Neuronal stem cell (in vitro differentiated cells): ENCODE data around the gene RIN2. TPM values are rescaled to one million over a fixed set of nuclear protein-coding genes. Genes with fewer than 3 reads are reported as not detected.

ENCODE experiments used
- DNase-seq: peaks from one replicate; pipeline ENCODE4 v3.0.0-alpha.2; 2013; ENCODE audit warnings: low spot score
- H2AFZ ChIP-seq: one replicate; pipeline ENCODE4 v1.6.1; 2013; ENCODE audit warnings: mild to moderate bottlenecking, low read length, inconsistent platforms
- H2AK5ac ChIP-seq: 2 replicates; pipeline ENCODE4 v1.6.1; 2013; ENCODE audit warnings: low read depth, mild to moderate bottlenecking, inconsistent platforms, low read length, moderate library complexity, mixed read lengths
- H2BK120ac ChIP-seq: 2 replicates; pipeline ENCODE4 v1.6.1; 2013; ENCODE audit warnings: low read depth, mild to moderate bottlenecking, inconsistent platforms, low read length, moderate library complexity, mixed read lengths
- H2BK12ac ChIP-seq: one replicate; pipeline ENCODE4 v1.6.1; 2013; ENCODE audit warnings: low read length, inconsistent platforms
- H2BK15ac ChIP-seq: 2 replicates; pipeline ENCODE4 v1.6.1; 2013; ENCODE audit warnings: mild to moderate bottlenecking, low read length, inconsistent platforms, mixed read lengths
- H2BK5ac ChIP-seq: one replicate; pipeline ENCODE4 v1.6.1; 2013; ENCODE audit warnings: inconsistent platforms, mild to moderate bottlenecking, low read length, moderate library complexity
- H3K14ac ChIP-seq: one replicate; pipeline ENCODE4 v1.6.1; 2013; ENCODE audit warnings: low read length, inconsistent platforms
- H3K18ac ChIP-seq: 2 replicates; pipeline ENCODE4 v1.6.1; 2013; ENCODE audit warnings: low read length, inconsistent platforms
- H3K23ac ChIP-seq: 2 replicates; pipeline ENCODE4 v1.6.1; 2013; ENCODE audit warnings: low read depth, mild to moderate bottlenecking, mixed read lengths, low read length, inconsistent platforms; ENCODE audit not compliant: poor library complexity
- H3K27ac ChIP-seq: replicated peaks from 3 replicates; pipeline ENCODE4 v1.5.1; 2013; ENCODE audit warnings: low read length, inconsistent platforms
- H3K27me3 ChIP-seq, 3 experiments: 2 replicates each; pipeline ENCODE4 v1.6.1; 2013; ENCODE audit warnings: low read length in 3 of 3, mild to moderate bottlenecking in 2 of 3, inconsistent platforms in 1 of 3, low read depth in 1 of 3, mixed read lengths in 1 of 3, moderate library complexity in 1 of 3; ENCODE audit not compliant: control insufficient read depth in 3 of 3, insufficient read depth in 3 of 3
- H3K36me3 ChIP-seq, 2 donors: replicated peaks in 1 of 2; 2 replicates each; pipeline ENCODE4 v1.6.1; 2013; ENCODE audit warnings: low read length in 2 of 2; ENCODE audit not compliant: control insufficient read depth in 2 of 2, insufficient read depth in 2 of 2
- H3K4ac ChIP-seq: 2 replicates; pipeline ENCODE4 v1.6.1; 2013; ENCODE audit warnings: inconsistent platforms, mild to moderate bottlenecking, low read length, moderate library complexity
- H3K4me1 ChIP-seq, 2 donors: 1 replicate in 1 of 2; 2 replicates in 1 of 2; pipeline ENCODE4 v1.6.1; 2013; ENCODE audit warnings: low read length in 2 of 2, low read depth in 1 of 2; ENCODE audit not compliant: control insufficient read depth in 2 of 2, insufficient read depth in 1 of 2
- H3K4me2 ChIP-seq: one replicate; pipeline ENCODE4 v1.6.1; 2013; ENCODE audit warnings: mild to moderate bottlenecking, low read length, inconsistent platforms; ENCODE audit not compliant: insufficient read depth, poor library complexity, severe bottlenecking
- H3K4me3 ChIP-seq, 2 donors: 2 replicates each; pipeline ENCODE4 v1.5.1; 2013; ENCODE audit warnings: low read length in 2 of 2, mild to moderate bottlenecking in 2 of 2, inconsistent platforms in 1 of 2, moderate library complexity in 1 of 2
- H3K79me1 ChIP-seq: one replicate; pipeline ENCODE4 v1.6.1; 2013; ENCODE audit warnings: low read depth, mild to moderate bottlenecking, inconsistent platforms, low read length, moderate library complexity
- H3K9ac ChIP-seq: one replicate; pipeline ENCODE4 v1.6.1; 2013; ENCODE audit warnings: mild to moderate bottlenecking, low read depth, low read length, inconsistent platforms; ENCODE audit not compliant: poor library complexity
- H3K9me3 ChIP-seq, 2 donors: replicated peaks in 1 of 2; 2 replicates each; pipeline versions ENCODE3 to v1.6.1; 2013; ENCODE audit warnings: low read length in 2 of 2, mild to moderate bottlenecking in 2 of 2, inconsistent platforms in 1 of 2, low read depth in 1 of 2, mixed read lengths in 1 of 2, moderate library complexity in 1 of 2; ENCODE audit not compliant: control insufficient read depth in 2 of 2, insufficient read depth in 1 of 2
- H4K8ac ChIP-seq: one replicate; pipeline ENCODE4 v1.6.1; 2013; ENCODE audit warnings: low read depth, mild to moderate bottlenecking, inconsistent platforms, low read length, moderate library complexity
- H4K91ac ChIP-seq: one replicate; pipeline ENCODE4 v1.6.1; 2013; ENCODE audit warnings: low read length, low read depth, mild to moderate bottlenecking, inconsistent platforms; ENCODE audit not compliant: poor library complexity
- WGBS, 2 donors: extraction: QIAGEN DNeasy Blood & Tissue Kit; methylation state at CpG; one replicate each; pipeline ENCODE4 v1.1.7; 2013; ENCODE audit warnings: missing lambda C conversion rate in 2 of 2, mixed read lengths in 1 of 2; ENCODE audit not compliant: insufficient read length in 2 of 2, insufficient replicate concordance in 1 of 2; ENCODE audit errors: extremely low coverage in 2 of 2; 5-methylcytosine and 5-hydroxymethylcytosine counted together
- polyA plus RNA-seq, 2 experiments: library from polyadenylated mRNA; stranded (reverse); fragments of 200-250 nt; gene quantifications; one replicate each; pipeline ENCODE4 v1.2.3, GENCODE V29; 2013

Gene RIN2
- polyA plus RNA-seq (2013, experiment 1 of 2): 5.9 TPM
- polyA plus RNA-seq (2013, experiment 2 of 2): 5.0 TPM

- H3K9ac ChIP-seq: peak within 1 kb of the TSS; percentile 93
- H3K36me3 ChIP-seq: no peaks in the 10 kb centered on the region
- H2BK120ac ChIP-seq: peak within 1 kb of the TSS; percentile 94
- H2AFZ ChIP-seq: peak within 1 kb of the TSS; percentile 96
- peak within 1 kb of the TSS; percentile 93 for H3K18ac ChIP-seq
- peak within 1 kb of the TSS; percentile 84 to 87 for H3K4me3 ChIP-seq
- peak within 1 kb of the TSS; percentile 68 for H3K27ac ChIP-seq
- peak within 1 kb of the TSS; percentile 89 for H3K23ac ChIP-seq
- no peak within 1 kb of the TSS for H4K8ac ChIP-seq
- H2BK12ac ChIP-seq: peak within 1 kb of the TSS; percentile 84
- H3K79me1 ChIP-seq: no peaks in the 10 kb centered on the region
- H2BK15ac ChIP-seq: peak within 1 kb of the TSS; percentile 99
- no CpG with 5 or more reads among the region's 25 CpGs for WGBS, 2 donors
- no peaks in the 10 kb centered on the region for H3K9me3 ChIP-seq
- H3K4me2 ChIP-seq: peak within 1 kb of the TSS; percentile 91
- H2BK5ac ChIP-seq: peak within 1 kb of the TSS; percentile 40
- H3K4me1 ChIP-seq: peaks cover 4 to 15% of the 10 kb centered on the region in 2 donors
- no peak for DNase-seq
- no peak within 1 kb of the TSS for H4K91ac ChIP-seq
- no peaks in the 10 kb centered on the region for H3K27me3 ChIP-seq
- H3K4ac ChIP-seq: peak within 1 kb of the TSS; percentile 23
- peak within 1 kb of the TSS; percentile 86 for H2AK5ac ChIP-seq
- peak within 1 kb of the TSS; percentile 89 for H3K14ac ChIP-seq
Measured at GRCh38 chr20:19758133-19758500, at the start of gene RIN2. Gene RIN2 (plus strand): TSS chr20:19758258. CDS start chr20:19889602, 131,344 bp downstream.

- Histone ChIP-seq H3K9ac (no peak overlapping the region), H4K91ac (no peak overlapping the region), H3K9me3 (peaks cover 0 to 4% of the 10 kb centered on the region in 2 donors), H3K79me1 (peaks cover 5% of the 10 kb centered on the region), H2AK5ac (no peak overlapping the region), H3K36me3 (peaks cover 0 to 2% of the 10 kb centered on the region in 2 donors), H3K4me1 (peaks cover 0 to 3% of the 10 kb centered on the region in 2 donors), H3K4ac (no peak overlapping the region), H3K4me2 (no peak overlapping the region), H3K4me3 (no peak overlapping the region), H2BK120ac (no peak overlapping the region), H3K27me3 (no peaks in the 10 kb centered on the region), H4K8ac (no peak overlapping the region), H2BK15ac (no peak overlapping the region), H3K18ac (no peak overlapping the region), H3K23ac (no peak overlapping the region), H2BK5ac (no peak overlapping the region), H3K27ac (no peak overlapping the region), H3K14ac (no peak overlapping the region), H2BK12ac (no peak overlapping the region), H2AFZ (no peak overlapping the region)
- DNase-seq: no peak
- WGBS, 2 donors: no CpG with 5 or more reads among the region's 1 CpG
Measured at GRCh38 chr20:19709635-19710335, 48.3 kb upstream of the RIN2 start.

GRCh38 chr20:19710336-19711120, 47.5 kb upstream of the RIN2 start:
- Histone ChIP-seq H3K23ac (no peak overlapping the region), H2BK15ac (no peak overlapping the region), H3K4me1 (peaks cover 0 to 3% of the 10 kb centered on the region in 2 donors)

GRCh38 chr20:19711126-19711525, 46.9 kb upstream of the RIN2 start:
- no peak overlapping the region for H4K91ac ChIP-seq
- peak overlapping the region; percentile 38 for H3K9ac ChIP-seq
- H2BK12ac ChIP-seq: no peak overlapping the region
- no peak overlapping the region for H2AFZ ChIP-seq
- H3K4me2 ChIP-seq: no peak overlapping the region
- peaks cover 0 to 2% of the 10 kb centered on the region in 2 donors for H3K36me3 ChIP-seq
- no peak overlapping the region for H2BK15ac ChIP-seq
- no peak overlapping the region for H2AK5ac ChIP-seq
- no peak overlapping the region for H3K4ac ChIP-seq
- no peaks in the 10 kb centered on the region for H3K27me3 ChIP-seq
- peak overlapping the region; percentile 5 for H3K14ac ChIP-seq
- H3K9me3 ChIP-seq: peaks cover 0 to 4% of the 10 kb centered on the region in 2 donors
- H3K4me3 ChIP-seq: peak overlapping the region in 1 of 2 donors; percentile 17
- H3K27ac ChIP-seq: no peak overlapping the region
- no peak overlapping the region for H3K23ac ChIP-seq
- no CpG with 5 or more reads among the region's 11 CpGs for WGBS, 2 donors
- peak overlapping the region; percentile 29 for H3K18ac ChIP-seq
- H4K8ac ChIP-seq: peak overlapping the region; percentile 29
- peaks cover 0 to 3% of the 10 kb centered on the region in 2 donors for H3K4me1 ChIP-seq
- no peak overlapping the region for H2BK120ac ChIP-seq
- DNase-seq: no peak
- H2BK5ac ChIP-seq: no peak overlapping the region
- peaks cover 5% of the 10 kb centered on the region for H3K79me1 ChIP-seq

More at GRCh38 chr20:19710336-19711120, 47.5 kb upstream of the RIN2 start:
- Histone ChIP-seq H4K91ac (no peak overlapping the region), H3K79me1 (peaks cover 5% of the 10 kb centered on the region), H3K9me3 (peaks cover 0 to 4% of the 10 kb centered on the region in 2 donors), H3K4me3 (no peak overlapping the region), H3K36me3 (peaks cover 0 to 2% of the 10 kb centered on the region in 2 donors), H2BK5ac (no peak overlapping the region), H2AFZ (no peak overlapping the region), H4K8ac (peak overlapping the region; percentile 29), H2AK5ac (no peak overlapping the region), H3K9ac (peak overlapping the region; percentile 38), H3K27me3 (no peaks in the 10 kb centered on the region), H3K4me2 (no peak overlapping the region), H3K18ac (peak overlapping the region; percentile 29), H3K27ac (no peak overlapping the region), H2BK12ac (no peak overlapping the region), H2BK120ac (no peak overlapping the region), H3K4ac (no peak overlapping the region), H3K14ac (no peak overlapping the region)
- no peak for DNase-seq
- no CpG with 5 or more reads among the region's 5 CpGs for WGBS, 2 donors
